Upper lobe of left lung (tissue), 6 donors: ENCODE measurements around the gene SCG2. TPM values are rescaled to one million over a fixed set of nuclear protein-coding genes. Genes with fewer than 3 reads are reported as not detected.
"Not testable (repeated sequence)": the region's sequence is repeated elsewhere in the genome, so short reads cannot be mapped to it uniquely, and the experiment has no call there.

Source experiments
- ATAC-seq, 2 donors: fragments of 200-7000 bp; cut with Tn5 transposase; one replicate each; pipeline ENCODE4 v1.9.1; 2022; ENCODE audit warnings: mild to moderate bottlenecking in 2 of 2, moderate library complexity in 2 of 2; ENCODE audit not compliant: low FRiP score in 2 of 2
- DNase-seq, 2 donors: peaks; one replicate each; pipeline ENCODE4 v3.0.0-alpha.2; 2019 to 2020
- H3K27ac ChIP-seq, 4 donors: fragments of 200-600 bp; sonication (generic); one replicate each; pipeline ENCODE4 v1.5.1; 2016 to 2019
- H3K27me3 ChIP-seq, 4 donors: fragments of 200-600 bp; sonication (generic); one replicate each; pipeline ENCODE4 v1.5.1; 2017 to 2019
- H3K36me3 ChIP-seq, 4 donors: fragments of 200-600 bp; sonication (generic); one replicate each; pipeline ENCODE4 v1.5.1; 2016 to 2019
- H3K4me1 ChIP-seq, 4 donors: fragments of 200-600 bp; sonication (generic); one replicate each; pipeline ENCODE4 v1.5.1; 2018 to 2019
- H3K4me3 ChIP-seq, 4 donors: fragments of 200-600 bp; sonication (generic); one replicate each; pipeline ENCODE4 v1.5.1; 2017 to 2019; ENCODE audit warnings: mild to moderate bottlenecking in 2 of 4, moderate library complexity in 1 of 4
- H3K9me3 ChIP-seq, 4 donors: fragments of 200-600 bp; sonication (generic); one replicate each; pipeline ENCODE4 v1.5.1; 2018 to 2019
- EP300 ChIP-seq, 4 donors: sonication (generic); formaldehyde crosslinking; IDR thresholded peaks; one replicate each; pipeline ENCODE4 v1.5.1; 2017; ENCODE audit warnings: antibody characterized with exemption in 4 of 4, control low read depth in 2 of 4
- POLR2A ChIP-seq, 4 donors: fragments of 450-650 bp; IDR thresholded peaks; one replicate each; pipeline ENCODE4 v1.5.1; 2016 to 2017; ENCODE audit warnings: antibody characterized with exemption in 4 of 4, mild to moderate bottlenecking in 2 of 4
- POLR2AphosphoS5 ChIP-seq, 2 donors: sonication (generic); formaldehyde crosslinking; IDR thresholded peaks; one replicate each; pipeline ENCODE4 v1.5.1; 2017; ENCODE audit warnings: antibody characterized with exemption in 2 of 2
- WGBS, 2 donors: methylation state at CpG; one replicate each; pipeline ENCODE4 v1.1.5; 2017 to 2018; 5-methylcytosine and 5-hydroxymethylcytosine counted together
- total RNA-seq, 6 donors: library from RNA; depleted of rRNA in 4 of 6; stranded (reverse); fragments of >200 nt in 4 of 6; gene quantifications; one replicate each; pipeline versions ENCODE4 v1.1.0 to v1.2.1, GENCODE V29; 2016 to 2021
- TF ChIP-seq, protein P1 (sequence below), 6 experiments: fragments of 450-650 bp in 4 of 6; fragments of 200-600 bp in 2 of 6; sonication (generic) in 2 of 6; IDR thresholded peaks; one replicate each; pipeline ENCODE4 v1.5.1; 2016 to 2019; ENCODE audit warnings: antibody characterized with exemption in 6 of 6
- donor health status: DM: no; HTN: no; CAD: no; lungs with moderate emphysema.
- donor health status: DM: no; HTN: yes; CAD: no; lungs with severe emphysema.

The SCG2 gene
- total RNA-seq, 6 donors from 2014 or later: 0.15 to 0.79 (median 0.44) TPM; not detected in 1

DNA sequence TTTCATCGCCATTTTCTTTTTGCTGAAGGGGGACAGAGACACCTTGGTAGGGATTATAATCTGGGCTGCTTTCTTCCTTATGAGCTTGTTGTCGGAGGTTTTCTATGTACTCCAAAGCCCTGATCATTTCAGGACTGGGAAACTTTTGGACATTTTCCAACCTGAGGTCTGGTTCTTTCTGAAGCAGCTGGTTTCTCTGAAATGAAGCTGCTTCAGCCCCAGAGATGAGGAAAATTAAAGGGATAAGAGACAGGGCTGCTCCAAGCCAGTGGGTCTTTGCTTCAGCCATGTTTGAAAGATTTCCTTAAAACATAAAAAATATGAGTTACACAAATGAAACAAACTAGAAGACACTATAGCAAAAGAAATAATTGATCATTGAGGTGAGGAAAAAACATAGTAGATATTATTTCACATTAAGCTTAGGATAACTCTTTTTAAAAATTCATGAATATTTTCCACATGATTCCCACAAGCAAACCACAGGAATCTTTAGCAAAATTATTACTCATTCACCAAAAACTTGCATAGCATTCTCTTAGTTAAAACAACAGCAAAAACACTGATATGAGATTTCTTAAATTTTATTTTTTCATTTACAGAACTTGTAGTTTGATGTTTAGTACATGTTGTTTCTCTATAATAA, 3.0 kb downstream of the SCG2 start:
- no peak for ATAC-seq
- TF ChIP-seq POLR2A (IDR thresholded peaks at IDR 0.05) (no peak), POLR2AphosphoS5 (IDR thresholded peaks at IDR 0.05) (no peak), EP300 (IDR thresholded peaks at IDR 0.05) (no peak)
- TF ChIP-seq, protein P1, sequence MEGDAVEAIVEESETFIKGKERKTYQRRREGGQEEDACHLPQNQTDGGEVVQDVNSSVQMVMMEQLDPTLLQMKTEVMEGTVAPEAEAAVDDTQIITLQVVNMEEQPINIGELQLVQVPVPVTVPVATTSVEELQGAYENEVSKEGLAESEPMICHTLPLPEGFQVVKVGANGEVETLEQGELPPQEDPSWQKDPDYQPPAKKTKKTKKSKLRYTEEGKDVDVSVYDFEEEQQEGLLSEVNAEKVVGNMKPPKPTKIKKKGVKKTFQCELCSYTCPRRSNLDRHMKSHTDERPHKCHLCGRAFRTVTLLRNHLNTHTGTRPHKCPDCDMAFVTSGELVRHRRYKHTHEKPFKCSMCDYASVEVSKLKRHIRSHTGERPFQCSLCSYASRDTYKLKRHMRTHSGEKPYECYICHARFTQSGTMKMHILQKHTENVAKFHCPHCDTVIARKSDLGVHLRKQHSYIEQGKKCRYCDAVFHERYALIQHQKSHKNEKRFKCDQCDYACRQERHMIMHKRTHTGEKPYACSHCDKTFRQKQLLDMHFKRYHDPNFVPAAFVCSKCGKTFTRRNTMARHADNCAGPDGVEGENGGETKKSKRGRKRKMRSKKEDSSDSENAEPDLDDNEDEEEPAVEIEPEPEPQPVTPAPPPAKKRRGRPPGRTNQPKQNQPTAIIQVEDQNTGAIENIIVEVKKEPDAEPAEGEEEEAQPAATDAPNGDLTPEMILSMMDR (IDR thresholded peaks at IDR 0.05): no peak
- H3K4me1 ChIP-seq: peaks cover 0 to 5% (median 1%) of the 10 kb centered on the region in 4 donors
- H3K4me3 ChIP-seq: no peak overlapping the region
- no peaks in the 10 kb centered on the region for H3K27me3 ChIP-seq
- no peaks in the 10 kb centered on the region for H3K9me3 ChIP-seq
- no peak overlapping the region for H3K27ac ChIP-seq
- H3K36me3 ChIP-seq: no peaks in the 10 kb centered on the region
- DNase-seq: no peak
- WGBS, 2 donors: 83 to 100% methylated on average over 2 of the region's 2 CpGs

DNA sequence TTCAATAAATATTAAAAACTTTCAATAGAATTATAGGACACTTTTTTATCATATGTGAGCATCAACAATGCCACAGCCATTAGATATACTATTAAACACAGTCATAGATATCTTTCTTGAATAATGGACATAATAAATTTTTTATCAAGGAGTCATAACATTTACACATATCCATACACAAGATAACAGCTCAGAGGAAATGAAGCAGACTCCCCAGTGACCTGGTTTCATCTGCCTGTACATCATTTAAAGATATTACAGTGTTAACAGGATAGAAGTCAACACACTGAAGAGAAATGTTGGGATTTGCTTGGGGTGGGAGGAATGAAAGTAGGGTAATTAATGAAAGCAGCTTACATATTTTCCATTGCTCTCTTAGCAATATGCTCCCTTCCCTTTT, 5.1 kb downstream of the SCG2 start:
- Histone ChIP-seq H3K27ac (no peak overlapping the region), H3K4me3 (no peak overlapping the region), H3K9me3 (no peaks in the 10 kb centered on the region), H3K4me1 (peaks cover 0 to 3% (median under 1%) of the 10 kb centered on the region in 4 donors), H3K27me3 (no peaks in the 10 kb centered on the region), H3K36me3 (no peaks in the 10 kb centered on the region)
- DNase-seq (no peak), ATAC-seq (no peak)
- TF ChIP-seq POLR2A (IDR thresholded peaks at IDR 0.05) (no peak), EP300 (IDR thresholded peaks at IDR 0.05) (no peak), POLR2AphosphoS5 (IDR thresholded peaks at IDR 0.05) (no peak)
- TF ChIP-seq, protein P1 (IDR thresholded peaks at IDR 0.05): no peak

DNA sequence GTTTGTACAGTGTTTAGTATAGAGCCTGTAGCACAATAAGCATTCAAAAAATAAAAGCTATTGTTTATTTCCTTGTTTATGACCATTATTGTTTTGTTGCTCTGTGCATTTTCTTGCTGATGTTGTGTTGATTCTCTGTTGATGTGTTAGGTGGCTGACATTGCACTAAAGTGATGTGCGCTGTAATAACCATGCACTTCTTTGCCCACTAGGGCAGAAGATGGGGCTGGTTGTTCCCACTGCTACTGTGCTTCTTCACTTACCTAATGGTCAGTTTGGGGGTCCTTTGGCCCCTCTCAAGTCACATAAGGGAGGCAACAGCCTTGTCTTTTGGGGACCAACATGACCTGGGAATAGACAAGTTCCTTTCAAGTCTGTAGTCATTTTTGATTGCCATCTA, 6.0 kb downstream of the SCG2 start:
- Histone ChIP-seq H3K4me1 (no peaks in the 10 kb centered on the region), H3K27ac (no peak overlapping the region), H3K9me3 (no peaks in the 10 kb centered on the region), H3K27me3 (no peaks in the 10 kb centered on the region), H3K4me3 (no peak overlapping the region), H3K36me3 (no peaks in the 10 kb centered on the region)
- ATAC-seq (no peak), DNase-seq (no peak)
- WGBS, 2 donors: 96 to 100% methylated on average over 1 of the region's 1 CpG
- TF ChIP-seq EP300 (IDR thresholded peaks at IDR 0.05): no peak

DNA sequence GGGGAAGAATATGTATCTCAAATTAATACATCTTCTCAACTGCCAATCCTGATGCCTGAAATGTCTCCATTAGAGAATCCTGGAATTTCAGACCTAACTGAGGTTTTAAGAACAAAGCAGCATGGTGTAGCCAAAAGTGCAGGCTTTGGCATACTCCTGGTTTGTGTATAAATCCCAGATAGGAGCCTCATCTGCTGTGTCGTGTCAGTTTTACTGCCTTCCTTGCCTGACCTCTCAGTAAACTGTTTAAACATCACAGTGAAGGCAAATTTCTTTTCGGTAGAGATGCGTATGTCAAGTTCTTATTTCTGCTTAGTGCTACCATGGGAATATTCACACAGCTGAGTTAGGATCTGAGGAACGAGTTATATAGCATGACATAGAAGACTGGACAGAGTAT, 7.3 kb downstream of the SCG2 start:
- no peak for ATAC-seq
- TF ChIP-seq EP300 (IDR thresholded peaks at IDR 0.05) (no peak), POLR2A (IDR thresholded peaks at IDR 0.05) (no peak)
- no peaks in the 10 kb centered on the region for H3K27me3 ChIP-seq
- 66 to 78% methylated on average over 4 of the region's 4 CpGs for WGBS, 2 donors
- no peaks in the 10 kb centered on the region for H3K4me1 ChIP-seq
- DNase-seq: no peak
- no peak overlapping the region for H3K27ac ChIP-seq
- H3K4me3 ChIP-seq: no peak overlapping the region
- H3K9me3 ChIP-seq: no peaks in the 10 kb centered on the region
- H3K36me3 ChIP-seq: no peaks in the 10 kb centered on the region

DNA sequence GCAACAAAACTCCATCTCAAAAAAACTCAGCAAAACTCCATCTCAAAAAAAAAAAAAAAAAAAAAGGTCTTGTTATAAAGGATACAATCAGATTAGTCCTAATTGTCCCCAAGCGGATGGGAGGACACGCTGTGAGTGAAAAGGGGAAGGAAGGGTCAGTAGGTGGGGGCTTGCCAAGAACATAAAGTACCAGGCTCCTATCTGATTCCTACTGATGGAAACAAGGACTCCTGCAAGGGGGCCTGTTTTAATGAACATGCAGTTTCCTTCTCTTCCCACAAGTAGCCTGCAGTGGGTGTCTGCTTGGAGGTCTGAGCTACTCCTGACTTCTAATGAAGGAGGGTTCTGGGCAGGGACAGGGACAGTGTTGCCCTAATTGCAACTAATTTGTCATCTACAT, 7.9 kb downstream of the SCG2 start:
- ATAC-seq: no peak
- Histone ChIP-seq H3K4me3 (no peak overlapping the region), H3K36me3 (no peaks in the 10 kb centered on the region), H3K9me3 (no peaks in the 10 kb centered on the region), H3K27me3 (no peaks in the 10 kb centered on the region), H3K27ac (no peak overlapping the region), H3K4me1 (no peaks in the 10 kb centered on the region)
- WGBS, 2 donors: 65 to 73% methylated on average over 2 of the region's 2 CpGs
- no peak for DNase-seq
- TF ChIP-seq, protein P1 (IDR thresholded peaks at IDR 0.05): no peak

DNA sequence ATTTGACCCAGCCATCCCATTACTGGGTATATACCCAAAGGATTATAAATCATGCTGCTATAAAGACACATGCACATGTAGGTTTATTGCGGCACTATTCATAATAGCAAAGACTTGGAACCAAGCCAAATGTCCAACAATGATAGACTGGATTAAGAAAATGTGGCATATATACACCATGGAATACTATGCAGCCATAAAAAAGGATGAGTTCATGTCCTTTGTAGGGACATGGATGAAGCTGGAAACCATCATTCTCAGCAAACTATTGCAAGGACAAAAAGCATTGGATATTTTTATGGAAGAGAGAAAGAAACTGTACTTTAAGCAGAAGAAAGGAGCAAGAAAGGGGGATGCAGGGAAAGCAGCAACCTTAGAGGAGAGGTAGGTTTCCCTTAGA, 9.5 kb downstream of the SCG2 start:
- not testable (repeated sequence) for H3K4me3 ChIP-seq

More for the DNA sequence above, 9.5 kb downstream of the SCG2 start:
- ATAC-seq, H3K27ac ChIP-seq, DNase-seq, H3K9me3 ChIP-seq, H3K36me3 ChIP-seq, H3K4me1 ChIP-seq, H3K27me3 ChIP-seq: not testable (repeated sequence)
- WGBS, 2 donors: 75 to 100% methylated on average over 1 of the region's 1 CpG
